ENCODE results near the gene OCRL. TPM values are rescaled to one million over a fixed set of nuclear protein-coding genes. Genes with fewer than 3 reads are reported as not detected.

The OCRL gene
- total and polyA plus RNA-seq, 2 donors (not counting 1 experiment from before 2014, with no cell fraction given): 23.0 to 32.1 TPM

- Histone ChIP-seq H3K4me2 (ENCODE audit: extremely low read depth, insufficient read depth, low read length) (no peak overlapping the region), H3K9ac (ENCODE audit: insufficient read depth, low read length) (no peak overlapping the region), H3K36me3 (ENCODE audit: control insufficient read depth, insufficient read depth, low read length) (no peaks in the 10 kb centered on the region), H2AFZ (ENCODE audit: low read length) (no peak overlapping the region), H3K27ac (ENCODE audit: insufficient read depth, low read length) (no peak overlapping the region), H3K4me3 (replicated peaks in 1 of 4; ENCODE audit: control extremely low read depth in 1 of 4, insufficient read depth in 1 of 4, low read depth in 3 of 4, low read length in 4 of 4) (no peak overlapping the region), H3K27me3 (ENCODE audit: control insufficient read depth, insufficient read depth, low read length) (no peaks in the 10 kb centered on the region), H4K20me1 (ENCODE audit: control insufficient read depth, extremely low read depth, insufficient read depth, low read length) (no peaks in the 10 kb centered on the region), H3K79me2 (ENCODE audit: control insufficient read depth, insufficient read depth, low read length) (no peaks in the 10 kb centered on the region), H3K9me3 (ENCODE audit: control insufficient read depth, insufficient read depth, low read depth, low read length) (no peaks in the 10 kb centered on the region), H3K4me1 (ENCODE audit: control insufficient read depth, extremely low read depth, insufficient read depth, low read length) (peaks cover 4% of the 10 kb centered on the region)
- TF ChIP-seq EZH2 (IDR thresholded peaks at IDR 0.05; ENCODE audit: low read length, missing control alignments): no peak
- TF ChIP-seq CTCF (conservative IDR thresholded peaks at IDR 0.05 in 1 of 2, IDR thresholded peaks at IDR 0.05 in 1 of 2; ENCODE audit: low read depth in 1 of 2, low read length in 2 of 2): no peak
- DNase-seq (ENCODE audit: low read depth in 2 of 2): no peak
Measured at GRCh38 chrX:129494887-129495286, 45.2 kb upstream of the OCRL start.

GRCh38 chrX:129495900-129496299 lies 44.2 kb upstream of the OCRL start:
- Histone ChIP-seq H3K79me2 (ENCODE audit: control insufficient read depth, insufficient read depth, low read length) (no peaks in the 10 kb centered on the region), H3K27me3 (ENCODE audit: control insufficient read depth, insufficient read depth, low read length) (no peaks in the 10 kb centered on the region), H3K9me3 (ENCODE audit: control insufficient read depth, insufficient read depth, low read depth, low read length) (no peaks in the 10 kb centered on the region), H3K4me3 (replicated peaks in 1 of 4; ENCODE audit: control extremely low read depth in 1 of 4, insufficient read depth in 1 of 4, low read depth in 3 of 4, low read length in 4 of 4) (no peak overlapping the region), H3K9ac (ENCODE audit: insufficient read depth, low read length) (no peak overlapping the region), H3K4me2 (ENCODE audit: extremely low read depth, insufficient read depth, low read length) (no peak overlapping the region), H3K4me1 (ENCODE audit: control insufficient read depth, extremely low read depth, insufficient read depth, low read length) (peaks cover 4% of the 10 kb centered on the region), H2AFZ (ENCODE audit: low read length) (no peak overlapping the region), H3K27ac (ENCODE audit: insufficient read depth, low read length) (no peak overlapping the region), H4K20me1 (ENCODE audit: control insufficient read depth, extremely low read depth, insufficient read depth, low read length) (no peaks in the 10 kb centered on the region), H3K36me3 (ENCODE audit: control insufficient read depth, insufficient read depth, low read length) (no peaks in the 10 kb centered on the region)
- TF ChIP-seq EZH2 (IDR thresholded peaks at IDR 0.05; ENCODE audit: low read length, missing control alignments) (no peak), CTCF (conservative IDR thresholded peaks at IDR 0.05 in 1 of 2, IDR thresholded peaks at IDR 0.05 in 1 of 2; ENCODE audit: low read depth in 1 of 2, low read length in 2 of 2) (no peak)
- peak; percentile 26 to 60 for DNase-seq (ENCODE audit: low read depth in 2 of 2)

- Histone ChIP-seq H3K9me3 (ENCODE audit: control insufficient read depth, insufficient read depth, low read depth, low read length) (no peaks in the 10 kb centered on the region), H4K20me1 (ENCODE audit: control insufficient read depth, extremely low read depth, insufficient read depth, low read length) (no peaks in the 10 kb centered on the region), H3K4me2 (ENCODE audit: extremely low read depth, insufficient read depth, low read length) (no peak overlapping the region), H3K79me2 (ENCODE audit: control insufficient read depth, insufficient read depth, low read length) (no peaks in the 10 kb centered on the region), H2AFZ (ENCODE audit: low read length) (no peak overlapping the region), H3K27me3 (ENCODE audit: control insufficient read depth, insufficient read depth, low read length) (no peaks in the 10 kb centered on the region), H3K36me3 (ENCODE audit: control insufficient read depth, insufficient read depth, low read length) (no peaks in the 10 kb centered on the region), H3K27ac (ENCODE audit: insufficient read depth, low read length) (no peak overlapping the region), H3K4me3 (replicated peaks in 1 of 4; ENCODE audit: control extremely low read depth in 1 of 4, insufficient read depth in 1 of 4, low read depth in 3 of 4, low read length in 4 of 4) (no peak overlapping the region), H3K4me1 (ENCODE audit: control insufficient read depth, extremely low read depth, insufficient read depth, low read length) (peaks cover 4% of the 10 kb centered on the region), H3K9ac (ENCODE audit: insufficient read depth, low read length) (no peak overlapping the region)
- TF ChIP-seq EZH2 (IDR thresholded peaks at IDR 0.05; ENCODE audit: low read length, missing control alignments) (no peak), CTCF (conservative IDR thresholded peaks at IDR 0.05 in 1 of 2, IDR thresholded peaks at IDR 0.05 in 1 of 2; ENCODE audit: low read depth in 1 of 2, low read length in 2 of 2) (no peak)
- peak; percentile 45 to 48 for DNase-seq (ENCODE audit: low read depth in 2 of 2)
Measured at GRCh38 chrX:129496625-129497024, 43.4 kb upstream of the OCRL start.
